Activated naive CD4-positive, alpha-beta T cell treated with anti-CD3 and anti-CD28 coated beads, Interleukin-2, amount 50 U/mL, for 72 hours (primary cell): ENCODE results near the gene GPATCH8. TPM values are rescaled to one million over a fixed set of nuclear protein-coding genes. Genes with fewer than 3 reads are reported as not detected.
A peak's percentile ranks its signal among the peaks of the same experiment; 100 is the strongest.
"Not testable (repeated sequence)": the region's sequence is repeated elsewhere in the genome, so short reads cannot be mapped to it uniquely, and the experiment has no call there.

Experiments used
- ATAC-seq, 2 donors: fragments of 150-1000 bp; cut with Tn5 transposase; 2 replicates each; pipeline ENCODE4 v1.10.0; 2021; ENCODE audit warnings: mild to moderate bottlenecking in 2 of 2, moderate library complexity in 2 of 2
- DNase-seq, 2 donors: peaks; one replicate each; pipeline ENCODE4 v3.0.0; 2021 to 2022; ENCODE audit warnings: low spot score in 2 of 2
- H3K27ac Mint-ChIP-seq, 2 donors: one replicate each; pipeline ENCODE4 v1.8.0; 2022; ENCODE audit warnings: mild to moderate bottlenecking in 2 of 2, mixed read lengths in 2 of 2
- H3K36me3 Mint-ChIP-seq, 2 donors: one replicate each; pipeline ENCODE4 v1.8.0; 2022; ENCODE audit warnings: mixed read lengths in 2 of 2
- H3K9me3 Mint-ChIP-seq, 2 donors: one replicate each; pipeline ENCODE4 v1.8.0; 2022; ENCODE audit warnings: mixed read lengths in 2 of 2
- total RNA-seq, 2 donors: library from RNA; stranded (reverse); gene quantifications; one replicate each; pipeline ENCODE4 v1.2.3, GENCODE V29; 2022

GPATCH8 gene
- total RNA-seq: 10 to 100 TPM; 39.3 to 46.2 TPM

DNA sequence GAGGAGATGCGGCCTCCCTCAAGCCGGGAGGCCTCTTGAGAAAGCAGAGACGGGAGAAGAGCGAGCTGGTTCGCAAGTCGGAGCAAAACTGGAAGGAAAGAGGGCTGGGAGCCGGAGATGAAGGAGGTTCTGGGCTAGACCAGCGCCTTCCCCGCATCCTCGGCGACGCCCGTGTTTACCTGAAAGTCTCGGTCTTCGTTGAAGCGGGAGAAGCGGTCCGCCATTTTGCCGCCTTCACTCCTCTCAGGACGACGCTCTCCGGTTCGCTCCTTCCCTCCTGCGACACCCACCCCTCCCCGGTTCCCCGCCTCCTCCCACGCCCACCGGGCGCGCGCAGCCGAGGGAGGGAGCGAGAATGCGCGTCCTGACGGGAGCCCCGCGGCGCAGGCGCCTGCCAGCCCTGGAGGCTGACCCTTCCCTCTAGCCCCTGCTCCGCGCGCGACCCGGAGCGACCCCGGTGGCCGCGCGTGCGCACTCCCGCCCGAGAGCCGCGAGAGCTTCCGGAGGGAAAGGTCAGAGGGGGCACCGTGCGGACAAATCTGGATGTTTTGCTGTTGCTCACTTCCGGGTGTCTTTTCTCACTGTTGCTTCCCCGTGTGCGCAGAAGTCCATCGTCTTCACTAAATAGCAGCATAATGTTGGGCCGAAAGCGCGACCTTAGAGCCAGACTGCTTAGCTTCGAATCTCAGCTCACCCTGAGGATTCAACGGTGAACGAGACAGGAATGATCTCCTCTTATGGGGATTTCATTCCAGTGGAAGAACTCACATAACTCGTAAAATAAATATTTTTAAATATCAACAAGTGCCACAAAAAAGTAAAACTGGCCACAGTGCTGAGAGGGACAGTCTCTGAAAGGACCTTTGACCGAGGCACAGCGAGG is at the start of gene GPATCH8:
TSS of gene GPATCH8 (minus strand) at position 260 of the 883 bp plus-strand sequence. CDS start at position 224, 36 bp downstream.
- Mint-ChIP-seq H3K9me3 (no peaks in the 10 kb centered on the region), H3K27ac (peak within 1 kb of the TSS; percentile 97 to 98), H3K36me3 (peaks cover 8 to 11% of the 10 kb centered on the region in 2 donors)
- DNase-seq (peak; percentile 97 to 98), ATAC-seq (peak; percentile 94 to 97)

DNA sequence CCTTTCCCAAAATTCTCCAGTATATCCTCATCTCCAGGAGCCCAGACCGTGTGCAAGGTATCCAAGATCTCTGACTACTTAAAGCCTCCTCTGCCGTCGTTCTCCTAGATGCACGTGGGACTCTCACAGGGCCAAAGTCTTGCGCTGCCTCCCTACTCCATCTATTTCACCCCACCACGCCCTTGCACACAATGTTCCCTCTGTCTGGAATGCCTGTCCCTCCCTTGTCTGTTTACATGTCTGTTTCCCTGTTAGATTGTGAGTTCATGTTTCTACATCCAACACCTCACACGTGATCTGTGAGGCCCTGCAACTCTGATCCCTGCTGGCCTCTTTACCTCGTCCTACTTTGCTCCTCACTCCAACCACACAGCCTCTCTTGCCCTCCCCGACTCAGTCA is 49.2 kb upstream of the GPATCH8 start:
- ATAC-seq (no peak), DNase-seq (no peak)
- Mint-ChIP-seq H3K9me3 (no peaks in the 10 kb centered on the region), H3K27ac (no peak overlapping the region), H3K36me3 (no peaks in the 10 kb centered on the region)

DNA sequence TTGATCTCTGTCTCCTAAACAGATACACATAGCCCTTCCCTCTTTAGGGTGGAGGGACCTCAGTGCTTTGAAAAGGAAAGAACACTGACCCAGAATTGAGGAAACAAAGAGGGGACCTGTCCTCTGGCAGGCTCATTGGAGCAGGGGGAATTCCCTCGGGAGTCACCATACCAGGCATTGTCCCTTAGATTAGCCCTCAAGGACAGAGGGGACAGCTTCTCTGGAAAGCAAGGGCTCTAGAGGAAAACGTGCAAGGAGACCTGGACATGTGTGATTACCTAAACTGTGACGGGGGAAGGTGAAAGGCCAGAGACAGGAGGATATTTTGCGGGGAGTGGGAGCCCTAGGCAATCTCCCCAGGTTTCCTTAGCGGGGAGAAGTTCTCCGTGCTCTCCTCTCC is 46.5 kb upstream of the GPATCH8 start:
- H3K36me3 Mint-ChIP-seq: no peaks in the 10 kb centered on the region
- ATAC-seq: no peak

DNA sequence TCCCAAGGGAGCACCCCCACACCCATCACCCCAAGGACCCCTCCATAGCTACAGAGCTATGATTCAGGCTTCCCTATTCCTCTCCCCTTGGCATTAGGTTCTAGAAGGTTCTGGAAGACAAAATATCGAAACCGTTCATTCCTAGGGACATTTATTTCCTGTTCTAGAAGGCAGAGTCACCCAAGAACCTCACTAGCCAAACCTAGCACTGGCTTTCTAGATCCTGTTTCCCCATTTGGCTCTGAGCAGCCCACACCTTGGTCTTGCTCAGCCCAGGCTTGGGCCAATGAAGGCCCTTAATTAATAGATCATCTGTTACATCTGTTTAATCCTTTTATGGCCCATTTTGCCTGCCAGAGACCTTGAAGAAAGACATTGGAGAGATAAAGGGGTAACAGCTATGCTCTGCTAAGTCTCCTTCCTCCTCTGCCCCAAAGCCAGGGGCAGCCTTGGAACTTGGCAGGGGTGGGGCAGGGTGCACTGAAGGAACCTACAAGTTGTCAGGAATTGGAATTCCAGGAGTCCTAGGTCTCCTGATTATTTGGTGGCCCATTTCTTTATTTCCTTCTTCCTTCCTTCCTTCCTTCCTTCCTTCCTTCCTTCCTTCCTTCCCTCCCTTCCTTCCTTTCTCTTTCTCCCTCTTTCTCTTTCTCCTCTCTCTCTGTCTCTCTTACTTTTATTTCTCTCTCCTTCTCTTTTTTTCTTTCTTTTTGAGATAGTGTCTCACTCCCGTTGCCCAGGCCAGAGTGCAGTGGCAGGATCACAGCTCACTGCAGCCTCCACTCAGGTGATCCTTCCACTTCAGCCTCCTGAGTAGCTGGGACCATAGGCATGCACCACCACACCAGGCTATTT is 45.4 kb upstream of the GPATCH8 start:
- DNase-seq (no peak), ATAC-seq (no peak)
- peak overlapping the region in 1 of 2 donors; percentile 19 for H3K27ac Mint-ChIP-seq
- no peaks in the 10 kb centered on the region for H3K9me3 Mint-ChIP-seq
- H3K36me3 Mint-ChIP-seq: no peaks in the 10 kb centered on the region

More for the DNA sequence above, 46.5 kb upstream of the GPATCH8 start:
- DNase-seq: no peak
- no peaks in the 10 kb centered on the region for H3K9me3 Mint-ChIP-seq
- H3K27ac Mint-ChIP-seq: no peak overlapping the region

DNA sequence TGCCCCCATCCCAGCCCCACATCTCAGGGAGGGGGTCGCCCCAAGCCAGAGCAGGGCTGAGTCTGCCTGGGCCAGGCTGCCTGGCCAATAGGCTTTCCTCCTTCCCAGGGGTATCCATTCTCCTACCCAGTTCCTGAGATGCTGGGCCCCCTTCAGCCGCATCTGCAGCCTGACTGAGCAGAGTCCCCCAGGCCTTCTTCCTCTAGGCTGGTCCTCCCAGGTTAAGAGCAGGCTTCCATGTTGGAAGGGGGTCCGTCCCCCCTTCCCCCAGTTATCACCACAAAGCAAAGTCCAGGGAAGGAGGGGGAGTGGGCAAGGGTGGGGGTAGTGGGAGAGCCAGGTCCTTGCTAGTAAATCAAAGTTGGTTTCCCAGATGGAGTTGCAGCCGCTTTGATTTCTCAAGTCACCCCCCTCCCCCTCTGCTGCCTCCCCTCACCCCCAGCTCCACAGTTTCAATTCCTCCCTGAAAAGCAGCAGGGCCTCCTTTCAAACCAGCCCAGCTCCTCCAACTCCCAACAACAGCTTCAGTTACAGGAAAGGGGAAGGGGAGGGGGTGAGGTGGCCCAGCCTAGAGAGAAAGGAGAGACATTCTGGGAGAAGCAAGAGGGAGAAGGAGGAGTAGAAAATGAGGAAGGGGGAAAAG is 44.5 kb upstream of the GPATCH8 start:
- Mint-ChIP-seq H3K36me3 (no peaks in the 10 kb centered on the region), H3K9me3 (no peaks in the 10 kb centered on the region), H3K27ac (peak overlapping the region in 1 of 2 donors; percentile 19)
- ATAC-seq (no peak), DNase-seq (no peak)

DNA sequence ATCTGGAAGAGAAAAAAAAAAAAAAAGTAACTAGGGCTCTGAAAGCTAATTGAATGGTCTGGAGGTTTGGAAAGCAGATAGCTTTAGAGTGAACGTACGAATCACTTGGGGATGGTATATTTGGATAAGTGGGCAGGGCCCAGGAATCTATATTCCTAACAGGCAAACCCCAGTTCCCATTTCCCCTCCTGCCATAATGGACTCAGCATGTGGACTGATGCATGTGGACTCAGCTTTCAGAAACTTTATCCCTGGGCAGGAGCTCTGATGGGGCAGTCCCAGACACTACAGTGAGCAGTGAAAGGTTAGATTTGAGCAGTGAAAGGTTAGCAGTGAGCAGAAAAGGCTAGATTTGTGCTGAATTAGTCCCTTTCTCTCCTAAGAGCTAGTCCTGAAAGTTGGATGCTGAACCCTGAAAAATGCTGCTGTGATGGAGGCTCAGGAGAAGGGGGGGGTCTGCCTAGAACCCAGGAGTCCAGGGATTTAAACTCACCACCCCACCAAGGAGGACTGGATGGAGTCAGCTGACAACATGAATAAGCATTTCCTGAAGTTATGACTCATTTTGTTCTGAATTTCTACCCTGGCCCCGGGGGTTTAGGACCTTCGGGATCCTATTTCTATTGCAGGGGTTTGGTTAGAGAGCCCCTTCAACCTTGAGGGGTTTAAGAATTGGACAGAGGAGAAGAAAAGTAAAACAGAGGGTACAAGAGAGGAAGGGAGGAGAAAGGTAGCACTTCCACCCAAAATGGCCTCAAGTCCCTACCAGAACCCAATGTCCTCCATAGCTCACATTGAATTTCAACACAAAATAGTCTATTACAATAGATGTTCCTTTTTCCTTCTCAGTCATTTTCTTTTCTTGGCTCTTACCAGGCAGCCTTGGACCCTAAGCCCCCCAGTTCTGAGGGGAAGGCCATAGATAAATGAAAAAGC is 43.7 kb upstream of the GPATCH8 start:
- DNase-seq (no peak), ATAC-seq (peak in 1 of 2 donors; percentile 47)
- no peaks in the 10 kb centered on the region for H3K9me3 Mint-ChIP-seq
- no peaks in the 10 kb centered on the region for H3K36me3 Mint-ChIP-seq
- no peak overlapping the region for H3K27ac Mint-ChIP-seq

DNA sequence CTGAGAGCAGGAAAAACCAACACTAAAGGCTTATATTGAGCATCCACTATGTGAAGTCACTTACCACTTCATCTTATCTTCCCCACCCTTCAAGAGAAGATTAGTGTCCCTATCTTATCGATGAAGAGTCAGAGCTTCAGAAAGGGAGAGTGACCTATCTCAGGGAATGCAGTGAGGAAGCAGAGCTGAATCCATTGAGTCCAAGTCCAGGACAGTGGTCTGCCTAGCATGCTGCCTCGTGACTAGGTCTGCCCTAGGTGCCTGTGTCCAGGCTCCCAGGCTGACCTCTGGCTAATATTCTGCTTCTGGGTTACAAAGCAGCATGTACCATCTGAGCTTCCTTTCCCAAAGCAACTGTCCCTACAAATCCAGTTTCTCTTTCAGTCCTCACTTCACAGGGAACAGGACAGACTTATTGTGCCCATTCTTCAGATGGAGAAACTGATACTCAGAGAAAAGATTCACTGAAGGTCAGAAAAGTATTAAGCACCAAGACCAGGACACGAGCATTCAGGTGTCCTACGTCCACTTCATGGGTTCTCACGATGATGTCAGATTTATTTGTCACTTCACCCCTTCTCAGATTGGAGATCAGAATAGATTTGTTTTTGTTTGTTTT is 40.8 kb upstream of the GPATCH8 start:
- Mint-ChIP-seq H3K36me3 (no peaks in the 10 kb centered on the region), H3K27ac (no peak overlapping the region), H3K9me3 (no peaks in the 10 kb centered on the region)
- DNase-seq (no peak), ATAC-seq (no peak)

DNA sequence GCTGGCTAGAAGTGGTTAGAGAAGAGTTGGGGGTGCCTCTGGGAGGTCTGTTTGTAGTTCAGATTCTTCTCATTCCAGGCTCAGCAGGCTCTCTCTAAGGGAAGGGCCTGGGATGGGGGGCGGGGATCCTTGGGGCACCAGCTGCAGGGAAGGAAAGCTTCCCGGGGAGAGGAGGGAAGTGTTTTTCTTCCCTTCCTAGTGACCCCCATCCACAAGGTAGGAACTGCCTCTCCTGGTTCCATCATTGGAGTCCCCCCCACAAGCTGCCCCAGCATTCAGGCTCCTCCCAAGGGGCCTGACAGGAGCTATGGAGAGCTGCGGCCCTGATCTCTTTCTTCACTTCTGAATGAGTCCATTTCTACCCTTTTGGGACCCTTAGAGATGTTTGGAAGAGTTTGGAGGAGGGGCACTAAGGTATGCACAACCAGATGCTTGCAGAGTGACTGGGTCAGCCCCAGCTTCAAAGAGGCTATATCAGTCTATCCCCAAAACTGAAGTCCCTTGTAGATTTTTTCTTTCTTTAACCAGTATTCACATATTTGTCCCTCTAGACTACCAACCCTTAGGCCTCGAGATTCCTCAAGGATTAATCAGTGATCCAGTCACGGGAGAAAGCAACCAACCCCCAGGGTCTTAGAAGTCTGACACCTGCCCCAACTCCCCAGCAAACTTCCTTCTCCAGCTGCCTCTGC is 40.2 kb upstream of the GPATCH8 start:
- no peak for DNase-seq
- Mint-ChIP-seq H3K27ac (no peak overlapping the region), H3K36me3 (no peaks in the 10 kb centered on the region), H3K9me3 (no peaks in the 10 kb centered on the region)
- no peak for ATAC-seq

DNA sequence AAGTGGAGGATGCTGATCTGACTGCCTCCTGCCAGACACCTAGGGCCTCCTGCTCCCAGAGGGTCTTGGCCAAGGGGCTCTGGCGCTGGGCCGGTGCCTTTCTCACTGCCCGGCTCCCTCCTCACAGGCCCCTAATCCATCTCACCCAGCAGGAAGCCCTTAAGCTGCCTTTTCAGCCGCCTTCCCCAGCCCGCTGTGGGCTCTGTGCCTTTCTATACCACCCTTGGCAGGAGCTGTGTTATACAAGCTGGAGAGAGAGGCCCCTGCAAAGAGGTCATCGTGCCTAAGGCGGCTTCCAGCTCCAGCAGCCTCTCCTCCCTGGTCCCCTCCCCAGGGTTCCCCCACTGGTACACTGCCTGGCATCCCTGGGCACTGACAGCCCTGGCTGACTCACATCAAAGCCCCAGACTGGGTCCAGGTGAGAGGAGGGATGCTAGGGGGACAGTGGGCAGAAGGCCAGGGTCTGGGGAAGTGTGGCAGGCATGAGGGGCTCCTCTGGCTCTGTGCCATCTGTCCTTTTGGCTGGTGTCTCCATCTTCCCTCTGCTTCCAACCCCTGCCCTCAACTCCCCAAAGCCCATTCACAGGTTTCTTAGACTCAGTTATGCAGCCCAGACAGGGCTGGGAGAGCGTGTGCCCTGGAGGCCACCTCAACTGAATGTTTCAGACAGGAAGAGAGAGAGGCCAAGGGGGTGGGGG is 38.8 kb upstream of the GPATCH8 start:
- DNase-seq: no peak
- no peaks in the 10 kb centered on the region for H3K9me3 Mint-ChIP-seq
- no peaks in the 10 kb centered on the region for H3K36me3 Mint-ChIP-seq
- H3K27ac Mint-ChIP-seq: no peak overlapping the region
- no peak for ATAC-seq

DNA sequence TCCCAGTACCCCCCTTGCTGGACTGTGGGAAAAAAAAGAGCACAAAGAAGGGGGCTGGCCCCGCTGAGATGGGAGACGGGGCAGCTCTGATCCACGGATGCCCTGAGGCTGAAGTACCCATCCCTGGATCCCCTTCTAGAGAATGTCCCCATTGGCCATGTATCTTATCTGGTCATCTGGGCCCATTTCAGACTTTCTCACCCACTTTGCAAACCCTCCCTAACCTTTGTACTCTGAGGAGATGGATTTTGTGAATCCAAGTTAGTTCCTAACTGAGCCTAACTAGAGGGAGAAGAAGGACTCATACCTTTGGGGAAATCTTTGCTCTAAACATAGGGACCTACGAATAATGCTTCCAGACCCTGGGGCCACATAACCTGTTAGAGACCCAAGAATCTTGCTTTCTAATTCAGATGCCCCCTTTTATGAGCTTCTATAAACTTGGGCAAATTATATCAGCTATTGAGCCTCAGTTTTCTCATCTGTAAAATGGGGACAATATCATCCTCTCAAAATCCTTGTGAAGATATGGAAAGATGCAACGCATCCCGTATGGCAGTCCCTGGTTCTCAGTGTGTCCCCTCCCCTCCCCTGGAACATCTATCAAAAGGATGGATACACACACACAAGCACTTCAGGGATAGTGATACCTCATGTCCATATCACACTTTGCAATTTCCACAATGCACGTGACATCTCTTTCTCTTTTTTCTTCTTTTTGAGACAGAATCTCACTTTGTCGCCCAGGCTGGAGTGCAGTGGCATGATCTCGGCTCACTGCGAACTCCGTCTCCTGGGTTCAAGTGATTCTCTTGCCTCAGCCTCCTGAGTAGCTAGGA is 37.3 kb upstream of the GPATCH8 start:
- ATAC-seq (no peak), DNase-seq (no peak)
- Mint-ChIP-seq H3K27ac (no peak overlapping the region), H3K9me3 (no peaks in the 10 kb centered on the region), H3K36me3 (no peaks in the 10 kb centered on the region)

DNA sequence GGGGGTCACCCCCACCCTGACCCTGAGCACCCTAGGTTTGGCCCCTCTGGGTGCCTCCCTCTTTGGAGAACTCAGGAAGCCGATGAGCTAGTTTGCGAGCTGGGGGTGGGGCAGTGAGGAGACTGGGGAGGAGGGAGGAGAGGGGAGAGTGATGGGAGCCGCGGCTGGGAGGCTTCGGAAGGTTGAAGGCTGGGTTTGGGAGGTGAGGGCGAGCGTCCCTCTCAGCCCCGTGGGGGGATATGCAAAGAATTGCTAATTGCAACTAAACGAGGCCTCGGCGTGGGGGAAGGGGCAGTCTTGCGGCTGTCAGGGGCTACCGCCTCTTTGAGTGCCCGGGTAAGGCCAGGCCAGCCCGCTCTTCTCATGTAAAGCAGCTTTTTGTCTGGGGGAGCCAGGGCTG is 36.5 kb upstream of the GPATCH8 start:
- no peak overlapping the region for H3K27ac Mint-ChIP-seq
- no peaks in the 10 kb centered on the region for H3K9me3 Mint-ChIP-seq
- ATAC-seq: no peak
- DNase-seq: no peak
- no peaks in the 10 kb centered on the region for H3K36me3 Mint-ChIP-seq

DNA sequence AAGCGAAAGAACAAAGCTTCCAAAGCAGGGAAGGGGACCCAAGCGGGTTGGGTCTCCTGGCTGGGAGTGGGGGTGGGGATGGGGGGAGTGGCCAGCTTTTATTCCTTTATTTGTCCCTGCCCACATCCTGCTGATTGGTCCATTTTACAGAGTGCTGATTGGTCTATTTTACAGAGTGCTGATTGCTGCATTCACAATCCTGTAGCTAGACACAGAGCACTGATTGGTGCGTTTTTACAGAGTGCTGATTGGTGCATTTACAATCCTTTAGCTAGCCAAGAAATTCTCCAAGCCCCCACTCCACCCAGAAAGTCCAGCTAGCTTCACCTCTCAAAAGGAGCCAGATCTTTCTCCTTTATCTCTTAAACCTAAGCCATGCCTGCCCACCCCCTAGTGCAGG is 34.7 kb upstream of the GPATCH8 start:
- not testable (repeated sequence) for ATAC-seq, H3K27ac Mint-ChIP-seq, H3K36me3 Mint-ChIP-seq, H3K9me3 Mint-ChIP-seq, DNase-seq

DNA sequence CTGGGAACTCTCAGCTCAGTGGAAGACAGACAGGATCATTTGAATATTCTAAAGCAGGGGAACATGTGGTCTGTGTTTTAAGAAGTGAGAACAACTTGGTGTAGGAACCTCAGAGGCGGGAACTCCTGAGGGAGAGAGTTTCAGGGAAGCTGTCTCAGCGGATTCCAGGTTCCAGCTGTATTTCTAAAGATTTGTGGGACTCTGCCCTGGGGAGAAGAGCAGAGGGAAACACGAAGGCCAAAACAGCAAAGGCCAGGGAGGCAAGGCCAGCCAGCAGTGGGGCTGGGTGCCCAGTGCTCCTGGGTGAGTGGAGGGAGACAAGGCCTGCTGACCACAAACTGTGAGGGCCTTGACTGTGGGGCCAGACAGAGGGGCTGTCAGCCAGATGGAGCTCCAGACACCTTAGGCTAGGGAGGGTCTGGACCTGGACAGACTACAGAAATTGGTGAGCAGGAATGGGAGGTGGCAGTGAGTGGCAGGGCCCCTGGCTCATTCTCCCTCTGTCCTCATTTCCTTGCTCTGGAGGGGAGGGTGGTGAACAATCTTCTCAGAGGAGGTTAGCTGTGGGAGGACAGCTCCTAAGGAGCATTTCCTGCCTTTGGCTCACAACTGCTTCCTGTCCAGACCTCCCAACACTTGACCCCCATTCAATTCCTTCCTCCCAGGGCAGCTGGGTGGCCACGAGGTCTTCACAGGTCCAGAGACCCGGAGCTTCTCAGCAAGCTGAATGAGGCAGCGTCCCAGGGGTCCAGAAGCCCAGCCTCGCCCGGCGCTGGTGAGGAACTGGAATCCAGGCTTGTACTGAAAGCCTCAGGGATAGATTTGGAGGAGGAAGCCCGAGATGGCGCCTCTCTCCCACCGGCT is 33.1 kb upstream of the GPATCH8 start:
- H3K9me3 Mint-ChIP-seq: no peaks in the 10 kb centered on the region
- DNase-seq (no peak), ATAC-seq (no peak)

More for the DNA sequence above, 33.1 kb upstream of the GPATCH8 start:
- peak overlapping the region; percentile 28 to 72 for H3K27ac Mint-ChIP-seq
- H3K36me3 Mint-ChIP-seq: no peaks in the 10 kb centered on the region
